ENCODE results near the gene WASHC4. TPM values are rescaled to one million over a fixed set of nuclear protein-coding genes. Genes with fewer than 3 reads are reported as not detected.

The WASHC4 gene
- total and polyA plus RNA-seq, 10 of the 15 experiments (the other 5 are each of a cell fraction or from before 2014, with no cell fraction given), result 16.0 to 50.6 (median 34.0) TPM

GRCh38 chr12:105166736-105167135 is 59.2 kb downstream of the WASHC4 start (continued):
- TF ChIP-seq BCLAF1 (IDR thresholded peaks at IDR 0.05), result no peak

DNA sequence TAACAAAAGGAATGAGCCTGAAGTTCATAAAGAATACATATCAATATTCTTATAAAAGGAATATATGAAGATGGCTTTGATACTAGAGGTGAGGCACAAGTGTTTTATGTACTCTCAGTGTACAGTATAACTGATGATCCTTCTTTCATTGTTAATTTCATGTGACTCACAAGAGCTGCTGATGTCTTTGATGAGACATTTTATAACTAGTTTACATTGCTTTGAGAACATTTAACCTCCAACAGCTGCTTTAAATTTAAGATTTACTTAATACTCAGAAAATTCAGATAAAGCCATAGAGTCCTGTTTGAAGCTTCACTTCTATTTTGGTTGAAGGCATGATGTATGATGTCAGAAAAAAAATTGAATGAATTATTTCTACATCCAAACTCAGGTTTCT is 59.8 kb downstream of the WASHC4 start:
- Histone ChIP-seq H3K9me3 (replicated peaks; ENCODE audit: control insufficient read depth, insufficient read depth, low read length) (no peaks in the 10 kb centered on the region), H3K4me2 (ENCODE audit: control insufficient read depth, insufficient read depth) (no peak overlapping the region), H3K27me3 (replicated peaks in 1 of 2; ENCODE audit: control insufficient read depth in 2 of 2, insufficient read depth in 2 of 2, low read length in 1 of 2) (no peaks in the 10 kb centered on the region), H2AFZ (ENCODE audit: control insufficient read depth, low read depth, low read length) (no peak overlapping the region), H3K4me3 (no peak overlapping the region), H3K27ac (ENCODE audit: control insufficient read depth, insufficient read depth) (no peak overlapping the region), H3K79me2 (ENCODE audit: control insufficient read depth, insufficient read depth, low read length) (no peaks in the 10 kb centered on the region), H3K36me3 (ENCODE audit: control insufficient read depth in 2 of 2, insufficient read depth in 2 of 2, low read length in 1 of 2) (peaks cover 1 to 17% of the 10 kb centered on the region in 2 experiments), H3K4me1 (ENCODE audit: control insufficient read depth, insufficient read depth, low read length) (no peaks in the 10 kb centered on the region), H3K9ac (ENCODE audit: control insufficient read depth, insufficient read depth, low read length) (no peak overlapping the region), H4K20me1 (ENCODE audit: control insufficient read depth, insufficient read depth) (no peaks in the 10 kb centered on the region)
- POLR2A ChIA-PET, result no interaction called here
- FAIRE-seq (no peak), DNase-seq (ENCODE audit: low read depth, low spot score) (no peak), ATAC-seq (no peak)
- in situ Hi-C loops (cut with MboI), result no loop called here
- RAD21 ChIA-PET (ENCODE audit: unreplicated experiment), result no interaction called here
- BruUV-seq (replicated peaks), result no TSS peak
- CTCF ChIA-PET, result no interaction called here
- TF ChIP-seq SIX5 (IDR thresholded peaks at IDR 0.05; ENCODE audit: low read depth, low read length, severe bottlenecking) (no peak), TCF3 (IDR thresholded peaks at IDR 0.05; ENCODE audit: borderline replicate concordance, insufficient read depth, low read depth, low read length) (no peak), HDGF (IDR thresholded peaks at IDR 0.05) (no peak)
- TF ChIP-seq, protein P1, sequence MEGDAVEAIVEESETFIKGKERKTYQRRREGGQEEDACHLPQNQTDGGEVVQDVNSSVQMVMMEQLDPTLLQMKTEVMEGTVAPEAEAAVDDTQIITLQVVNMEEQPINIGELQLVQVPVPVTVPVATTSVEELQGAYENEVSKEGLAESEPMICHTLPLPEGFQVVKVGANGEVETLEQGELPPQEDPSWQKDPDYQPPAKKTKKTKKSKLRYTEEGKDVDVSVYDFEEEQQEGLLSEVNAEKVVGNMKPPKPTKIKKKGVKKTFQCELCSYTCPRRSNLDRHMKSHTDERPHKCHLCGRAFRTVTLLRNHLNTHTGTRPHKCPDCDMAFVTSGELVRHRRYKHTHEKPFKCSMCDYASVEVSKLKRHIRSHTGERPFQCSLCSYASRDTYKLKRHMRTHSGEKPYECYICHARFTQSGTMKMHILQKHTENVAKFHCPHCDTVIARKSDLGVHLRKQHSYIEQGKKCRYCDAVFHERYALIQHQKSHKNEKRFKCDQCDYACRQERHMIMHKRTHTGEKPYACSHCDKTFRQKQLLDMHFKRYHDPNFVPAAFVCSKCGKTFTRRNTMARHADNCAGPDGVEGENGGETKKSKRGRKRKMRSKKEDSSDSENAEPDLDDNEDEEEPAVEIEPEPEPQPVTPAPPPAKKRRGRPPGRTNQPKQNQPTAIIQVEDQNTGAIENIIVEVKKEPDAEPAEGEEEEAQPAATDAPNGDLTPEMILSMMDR (IDR thresholded peaks at IDR 0.05 in 2 of 3, conservative IDR thresholded peaks at IDR 0.05 in 1 of 3; ENCODE audit: control insufficient read depth in 2 of 3, extremely low read depth in 1 of 3, insufficient read depth in 1 of 3, low read depth in 3 of 3, low read length in 3 of 3), result no peak
- SMC1A ChIA-PET (ENCODE audit: uncharacterized antibody, unreplicated experiment), result interaction anchor here (1.2 to 1.7 kb wide), 2 partner anchors 31 to 53 kb away, joined by 3 read pairs; no protein-coding TSS in a partner anchor
- intact Hi-C loops (cut with micrococcal nuclease; ENCODE audit: unreplicated experiment), result loop anchor here (5.0 kb wide), 1 partner anchor 215 kb away; no protein-coding TSS in a partner anchor
